OCI-LY1 (cell line): ENCODE results near the gene OXCT2.

Experiments used
- H2AFZ ChIP-seq: fragments of 200-600 bp; sonication (generic), shearing (Covaris generic); 2 replicates; pipeline ENCODE4 v1.6.0; 2014; ENCODE audit warnings: antibody characterized with exemption, mild to moderate bottlenecking, low read length
- H3F3A ChIP-seq: fragments of 200-600 bp; sonication (generic), shearing (Covaris generic); 2 replicates; pipeline ENCODE4 v1.6.0; 2014; ENCODE audit warnings: mild to moderate bottlenecking, antibody characterized with exemption, low read length, moderate library complexity; ENCODE audit not compliant: insufficient read depth
- H3K27ac ChIP-seq: fragments of 200-600 bp; sonication (generic); 2 replicates; pipeline ENCODE4 v1.5.1; 2014; ENCODE audit warnings: low read length, mixed run types, mild to moderate bottlenecking, low read depth; ENCODE audit not compliant: poor library complexity, severe bottlenecking
- H3K27me3 ChIP-seq: fragments of 200-600 bp; sonication (generic); 2 replicates; pipeline ENCODE4 v1.6.0; 2014; ENCODE audit warnings: antibody characterized with exemption, mild to moderate bottlenecking, low read length, moderate library complexity; ENCODE audit not compliant: insufficient read depth
- H3K36me3 ChIP-seq: fragments of 200-600 bp; sonication (generic); 2 replicates; pipeline ENCODE4 v1.6.1; 2014; ENCODE audit warnings: mild to moderate bottlenecking, antibody characterized with exemption, low read length, moderate library complexity, mixed read lengths; ENCODE audit not compliant: insufficient read depth
- H3K4me1 ChIP-seq: fragments of 200-600 bp; sonication (generic); 2 replicates; pipeline ENCODE4 v1.5.1; 2014; ENCODE audit warnings: mild to moderate bottlenecking, low read length, moderate library complexity; ENCODE audit not compliant: insufficient read depth, severe bottlenecking
- H3K4me2 ChIP-seq: fragments of 200-600 bp; sonication (generic), shearing (Covaris generic); 2 replicates; pipeline ENCODE4 v1.6.1; 2014; ENCODE audit warnings: low read length
- H3K4me3 ChIP-seq: fragments of 200-600 bp; sonication (generic); 2 replicates; pipeline ENCODE4 v1.5.1; 2014; ENCODE audit warnings: low read length, low read depth, mild to moderate bottlenecking, mixed read lengths; ENCODE audit not compliant: poor library complexity, severe bottlenecking
- H3K79me2 ChIP-seq: fragments of 200-600 bp; shearing (Covaris generic); 2 replicates; pipeline ENCODE4 v1.6.1; 2016; ENCODE audit warnings: mixed run types, low read length, mixed read lengths; ENCODE audit not compliant: insufficient read depth
- H3K9ac ChIP-seq: fragments of 200-600 bp; sonication (generic), shearing (Covaris generic); 2 replicates; pipeline ENCODE4 v1.6.1; 2014; ENCODE audit warnings: mild to moderate bottlenecking, low read length, mixed read lengths
- H3K9me2 ChIP-seq: fragments of 200-600 bp; sonication (generic), shearing (Covaris generic); 2 replicates; pipeline ENCODE4 v1.6.1; 2014; ENCODE audit warnings: low read depth, mild to moderate bottlenecking, low read length, mixed read lengths
- H3K9me3 ChIP-seq: fragments of 200-600 bp; shearing (Covaris generic); 2 replicates; pipeline ENCODE4 v1.6.1; 2014; ENCODE audit warnings: low read length, mixed read lengths
- H4K20me1 ChIP-seq: fragments of 200-600 bp; sonication (generic), shearing (Covaris generic); 2 replicates; pipeline ENCODE4 v1.6.0; 2016; ENCODE audit warnings: mild to moderate bottlenecking, low read length; ENCODE audit not compliant: insufficient read depth
- EZH2 ChIP-seq: fragments of 200-600 bp; sonication (generic), shearing (Covaris generic); IDR thresholded peaks from 2 replicates; pipeline ENCODE4 v1.8.0; 2017; ENCODE audit warnings: borderline replicate concordance, mixed run types, mild to moderate bottlenecking, antibody characterized with exemption, low read length, moderate library complexity, mixed read lengths
- TF ChIP-seq, protein P1 (sequence below): fragments of 200-600 bp; sonication (generic), shearing (Covaris generic); IDR thresholded peaks from 2 replicates; pipeline ENCODE4 v1.5.1; 2017; ENCODE audit warnings: mild to moderate bottlenecking, antibody characterized with exemption, low read length, moderate library complexity, mixed read lengths

OXCT2 gene

DNA sequence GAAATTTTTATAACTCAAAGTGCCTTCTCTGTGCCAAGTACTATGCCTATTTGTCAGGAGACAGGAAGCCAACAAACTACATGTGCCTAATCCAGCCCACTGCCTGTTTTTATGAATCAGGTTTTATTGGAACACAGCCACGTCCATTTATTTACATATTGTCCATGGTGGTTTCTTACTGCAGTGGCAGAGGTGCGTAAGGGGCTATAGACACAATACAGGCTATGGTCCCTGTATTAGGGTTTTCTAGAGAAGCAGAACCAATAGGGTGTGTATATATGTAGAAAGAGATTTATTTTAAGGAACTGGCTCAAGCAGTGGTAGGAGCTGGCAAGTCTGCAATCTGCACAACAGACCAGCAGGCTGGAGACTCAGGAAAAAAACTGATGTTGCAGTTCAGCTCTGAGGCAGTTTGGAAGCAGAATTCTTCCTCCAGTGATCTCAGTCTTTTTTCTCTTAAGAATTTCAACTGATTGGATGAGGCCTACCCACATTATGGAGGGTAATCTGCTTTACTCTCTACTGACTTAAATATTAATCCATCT is 17.1 kb downstream of the OXCT2 start:
- H3K9ac ChIP-seq = no peak overlapping the region
- H3K27me3 ChIP-seq = no peaks in the 10 kb centered on the region
- H3K79me2 ChIP-seq = no peaks in the 10 kb centered on the region
- TF ChIP-seq, protein P1, sequence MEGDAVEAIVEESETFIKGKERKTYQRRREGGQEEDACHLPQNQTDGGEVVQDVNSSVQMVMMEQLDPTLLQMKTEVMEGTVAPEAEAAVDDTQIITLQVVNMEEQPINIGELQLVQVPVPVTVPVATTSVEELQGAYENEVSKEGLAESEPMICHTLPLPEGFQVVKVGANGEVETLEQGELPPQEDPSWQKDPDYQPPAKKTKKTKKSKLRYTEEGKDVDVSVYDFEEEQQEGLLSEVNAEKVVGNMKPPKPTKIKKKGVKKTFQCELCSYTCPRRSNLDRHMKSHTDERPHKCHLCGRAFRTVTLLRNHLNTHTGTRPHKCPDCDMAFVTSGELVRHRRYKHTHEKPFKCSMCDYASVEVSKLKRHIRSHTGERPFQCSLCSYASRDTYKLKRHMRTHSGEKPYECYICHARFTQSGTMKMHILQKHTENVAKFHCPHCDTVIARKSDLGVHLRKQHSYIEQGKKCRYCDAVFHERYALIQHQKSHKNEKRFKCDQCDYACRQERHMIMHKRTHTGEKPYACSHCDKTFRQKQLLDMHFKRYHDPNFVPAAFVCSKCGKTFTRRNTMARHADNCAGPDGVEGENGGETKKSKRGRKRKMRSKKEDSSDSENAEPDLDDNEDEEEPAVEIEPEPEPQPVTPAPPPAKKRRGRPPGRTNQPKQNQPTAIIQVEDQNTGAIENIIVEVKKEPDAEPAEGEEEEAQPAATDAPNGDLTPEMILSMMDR = no peak
- TF ChIP-seq EZH2 = no peak
- no peaks in the 10 kb centered on the region for H4K20me1 ChIP-seq
- peaks cover 80% of the 10 kb centered on the region for H3K36me3 ChIP-seq
- no peaks in the 10 kb centered on the region for H3K4me1 ChIP-seq
- H3F3A ChIP-seq = no peaks in the 10 kb centered on the region
- no peaks in the 10 kb centered on the region for H3K9me3 ChIP-seq
- no peak overlapping the region for H2AFZ ChIP-seq
- H3K4me3 ChIP-seq = no peak overlapping the region
- H3K9me2 ChIP-seq = no peaks in the 10 kb centered on the region
- no peak overlapping the region for H3K27ac ChIP-seq
- no peak overlapping the region for H3K4me2 ChIP-seq

DNA sequence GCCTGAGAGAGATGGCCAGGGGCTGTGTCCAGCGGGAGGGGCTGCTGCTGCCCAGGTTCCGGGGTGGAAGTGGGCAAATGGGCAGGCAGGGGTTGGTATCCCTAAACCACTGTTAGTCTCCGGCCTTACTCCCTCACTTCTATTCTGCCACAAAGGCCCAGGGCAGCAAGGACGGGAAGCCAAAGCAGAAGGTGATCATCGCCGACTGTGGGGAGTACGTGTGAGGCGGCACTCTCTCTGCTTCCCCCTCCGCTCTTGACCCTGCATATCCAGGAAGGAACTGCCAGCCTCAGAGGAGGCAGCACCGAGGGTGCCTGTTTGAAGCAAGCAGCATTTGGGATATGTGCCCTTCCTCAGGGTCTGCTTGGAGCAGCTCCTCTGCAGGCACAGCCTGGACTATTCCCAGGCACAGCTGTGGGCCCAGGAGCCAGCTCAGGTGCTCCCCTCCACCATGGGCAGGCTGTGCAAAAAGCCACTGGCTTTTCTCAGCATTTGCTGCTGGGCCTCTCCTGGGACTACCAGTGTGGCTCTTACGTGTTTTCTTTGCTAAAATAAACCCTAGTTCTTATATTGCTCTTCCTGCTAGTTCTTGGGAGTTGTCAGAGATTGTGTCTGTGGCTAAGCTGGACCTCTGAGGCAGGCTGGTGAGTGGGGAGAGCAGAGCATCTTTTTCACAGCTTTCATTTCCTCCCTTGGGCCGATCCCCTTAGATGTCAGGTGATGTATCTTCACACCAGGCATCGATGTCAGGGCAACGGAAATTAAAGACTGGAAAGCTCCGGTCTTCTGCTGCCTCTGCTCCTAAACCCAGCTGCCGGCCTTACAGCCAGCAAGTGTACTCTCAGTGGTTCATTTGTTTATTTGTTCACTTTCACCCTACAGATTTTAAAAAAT is 17.8 kb downstream of the OXCT2 start:
- Histone ChIP-seq H3K27ac (no peak overlapping the region), H3K4me3 (no peak overlapping the region), H2AFZ (no peak overlapping the region), H3F3A (no peaks in the 10 kb centered on the region), H3K9me2 (no peaks in the 10 kb centered on the region), H4K20me1 (no peaks in the 10 kb centered on the region), H3K4me2 (no peak overlapping the region), H3K4me1 (no peaks in the 10 kb centered on the region), H3K9ac (no peak overlapping the region), H3K27me3 (no peaks in the 10 kb centered on the region), H3K79me2 (no peaks in the 10 kb centered on the region), H3K9me3 (no peaks in the 10 kb centered on the region), H3K36me3 (peaks cover 87% of the 10 kb centered on the region)
- TF ChIP-seq, protein P1 = no peak
- TF ChIP-seq EZH2 = no peak

DNA sequence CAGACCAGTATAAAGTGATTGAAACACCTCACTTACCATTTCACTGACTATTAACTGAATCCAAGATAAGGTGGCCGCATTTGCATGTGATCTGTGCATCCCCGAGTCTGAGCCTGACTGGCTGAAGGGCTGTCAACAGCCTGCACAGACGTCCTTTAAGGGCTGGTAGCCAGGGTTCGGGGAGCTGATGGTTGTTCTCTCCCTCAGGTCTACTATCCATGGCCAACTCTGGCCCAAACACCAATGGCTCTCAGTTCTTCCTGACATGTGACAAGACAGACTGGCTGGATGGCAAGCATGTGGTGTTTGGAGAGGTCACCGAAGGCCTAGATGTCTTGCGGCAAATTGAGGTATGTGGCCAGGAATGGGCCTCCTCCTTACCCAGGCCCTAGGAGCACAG is 18.4 kb downstream of the OXCT2 start:
- Histone ChIP-seq H3K4me2 (no peak overlapping the region), H3K9ac (no peak overlapping the region), H3F3A (no peaks in the 10 kb centered on the region), H3K36me3 (peaks cover 90% of the 10 kb centered on the region), H3K79me2 (no peaks in the 10 kb centered on the region), H4K20me1 (no peaks in the 10 kb centered on the region), H3K27me3 (no peaks in the 10 kb centered on the region), H3K4me1 (no peaks in the 10 kb centered on the region), H3K9me2 (no peaks in the 10 kb centered on the region), H3K9me3 (no peaks in the 10 kb centered on the region), H3K4me3 (no peak overlapping the region), H2AFZ (no peak overlapping the region), H3K27ac (no peak overlapping the region)
- TF ChIP-seq, protein P1 = no peak
- TF ChIP-seq EZH2 = no peak
